Left ventricle myocardium inferior (tissue), 1 donor: ENCODE data around the gene REV3L. TPM values are rescaled to one million over a fixed set of nuclear protein-coding genes. Genes with fewer than 3 reads are reported as not detected.

ENCODE experiments used
- DNase-seq: peaks from one replicate; pipeline ENCODE4 v3.0.0-alpha.2; 2020
- H3K27ac ChIP-seq: fragments of 200-600 bp; replicated peaks from 2 replicates; pipeline ENCODE4 v1.8.0; 2021
- H3K27me3 ChIP-seq: fragments of 200-600 bp; 2 replicates; pipeline ENCODE4 v1.8.0; 2021; ENCODE audit warnings: low read depth
- H3K36me3 ChIP-seq: fragments of 200-600 bp; 2 replicates; pipeline ENCODE4 v1.8.0; 2021
- H3K4me1 ChIP-seq: fragments of 200-600 bp; 2 replicates; pipeline ENCODE4 v1.8.0; 2021
- H3K4me3 ChIP-seq: fragments of 200-600 bp; 2 replicates; pipeline ENCODE4 v1.8.0; 2021; ENCODE audit warnings: mild to moderate bottlenecking, moderate library complexity
- H3K9me3 ChIP-seq: fragments of 200-600 bp; replicated peaks from 2 replicates; pipeline ENCODE4 v1.8.0; 2021
- CTCF ChIP-seq: fragments of 200-600 bp; IDR thresholded peaks from 2 replicates; pipeline ENCODE4 v1.8.0; 2021; ENCODE audit warnings: antibody characterized with exemption, mild to moderate bottlenecking, borderline replicate concordance
- intact Hi-C: fragments of 100-400 bp; cut with micrococcal nuclease; formaldehyde crosslinking; loops from one replicate; pipeline ENCODE4 v1.11.0; 2022
- total RNA-seq: library from RNA; stranded (reverse); fragmentation: NEBNext Ultra II Directional; extraction: Animal tissue kit (Norgen Biotek cat#: 25700); gene quantifications from one replicate; pipeline ENCODE4 v1.2.1, GENCODE V29; 2021
- donor health status: DM: no; HTN: yes; CAD: no; lungs with severe emphysema.

Gene REV3L
- total RNA-seq, 1 donor from 2014 or later = 12.5 TPM

GRCh38 chr6:111406200-111406721 is 76.8 kb downstream of the REV3L start:
- TF ChIP-seq CTCF = no peak
- DNase-seq = no peak
- no peaks in the 10 kb centered on the region for H3K4me1 ChIP-seq
- H3K4me3 ChIP-seq = no peak overlapping the region
- H3K36me3 ChIP-seq = peaks cover 62% of the 10 kb centered on the region
- peaks cover 5% of the 10 kb centered on the region for H3K9me3 ChIP-seq
- H3K27ac ChIP-seq = no peak overlapping the region
- no peaks in the 10 kb centered on the region for H3K27me3 ChIP-seq
- intact Hi-C loops = no loop called here

GRCh38 chr6:111403388-111403787 is 79.6 kb downstream of the REV3L start:
- peaks cover 53% of the 10 kb centered on the region for H3K36me3 ChIP-seq
- no peak for TF ChIP-seq CTCF

GRCh38 chr6:111399626-111400025 is 83.4 kb downstream of the REV3L start:
- H3K36me3 ChIP-seq = peaks cover 67% of the 10 kb centered on the region
- TF ChIP-seq CTCF = no peak

More at GRCh38 chr6:111403388-111403787, 79.6 kb downstream of the REV3L start:
- intact Hi-C loops = no loop called here
- Histone ChIP-seq H3K27me3 (no peaks in the 10 kb centered on the region), H3K27ac (no peak overlapping the region), H3K9me3 (peaks cover 5% of the 10 kb centered on the region), H3K4me3 (no peak overlapping the region), H3K4me1 (no peaks in the 10 kb centered on the region)
- DNase-seq = no peak

GRCh38 chr6:111388681-111389080 is 94.3 kb downstream of the REV3L start:
- TF ChIP-seq CTCF = no peak
- Histone ChIP-seq H3K27ac (no peak overlapping the region), H3K9me3 (no peaks in the 10 kb centered on the region), H3K4me1 (no peaks in the 10 kb centered on the region), H3K27me3 (no peaks in the 10 kb centered on the region), H3K4me3 (no peak overlapping the region), H3K36me3 (peaks cover 80% of the 10 kb centered on the region)
- intact Hi-C loops = no loop called here
- no peak for DNase-seq

More at GRCh38 chr6:111399626-111400025, 83.4 kb downstream of the REV3L start:
- Histone ChIP-seq H3K4me3 (no peak overlapping the region), H3K27ac (no peak overlapping the region), H3K27me3 (no peaks in the 10 kb centered on the region), H3K4me1 (no peaks in the 10 kb centered on the region), H3K9me3 (peaks cover 12% of the 10 kb centered on the region)
- intact Hi-C loops = no loop called here
- DNase-seq = no peak

GRCh38 chr6:111382476-111383294 is 100.3 kb downstream of the REV3L start:
- intact Hi-C loops = no loop called here
- Histone ChIP-seq H3K4me3 (no peak overlapping the region), H3K9me3 (no peaks in the 10 kb centered on the region), H3K27ac (peak overlapping the region; percentile 35), H3K4me1 (peaks cover 13% of the 10 kb centered on the region), H3K27me3 (no peaks in the 10 kb centered on the region), H3K36me3 (peaks cover 83% of the 10 kb centered on the region)
- peak; percentile 32 for DNase-seq
- no peak for TF ChIP-seq CTCF
